Right lobe of liver (tissue), 6 donors: Measurements from ENCODE around the gene WAS. TPM values are rescaled to one million over a fixed set of nuclear protein-coding genes. Genes with fewer than 3 reads are reported as not detected.

Experiments used
- ATAC-seq, 4 donors: fragments of 200-7000 bp; cut with Tn5 transposase; one replicate each; pipeline ENCODE4 v1.9.1; 2020; ENCODE audit warnings: mild to moderate bottlenecking in 4 of 4, moderate library complexity in 4 of 4
- DNase-seq, 3 donors: peaks; one replicate each; pipeline ENCODE4 v3.0.0-alpha.2; 2020
- H3K27ac ChIP-seq, 3 donors: fragments of 200-600 bp; one replicate each; pipeline ENCODE4 v1.8.0; 2022
- H3K27me3 ChIP-seq, 2 donors: fragments of 200-600 bp; one replicate each; pipeline ENCODE4 v1.8.0; 2022
- H3K36me3 ChIP-seq, 4 donors: fragments of 200-600 bp; sonication (generic) in 1 of 4; one replicate each; pipeline versions ENCODE4 v1.5.1 to v1.8.0; 2017 to 2022; ENCODE audit warnings: control low read depth in 1 of 4
- H3K4me1 ChIP-seq, 4 donors: fragments of 200-600 bp; sonication (generic) in 1 of 4; one replicate each; pipeline versions ENCODE4 v1.5.1 to v1.8.0; 2017 to 2022; ENCODE audit warnings: control low read depth in 1 of 4
- H3K4me3 ChIP-seq, 3 donors: fragments of 200-600 bp; one replicate each; pipeline ENCODE4 v1.8.0; 2022
- H3K9me3 ChIP-seq, 4 donors: fragments of 200-600 bp; sonication (generic) in 1 of 4; one replicate each; pipeline versions ENCODE4 v1.5.1 to v1.8.0; 2017 to 2022; ENCODE audit warnings: control low read depth in 1 of 4
- POLR2A ChIP-seq: fragments of 450-650 bp; IDR thresholded peaks from one replicate; pipeline ENCODE4 v1.6.1; 2017; ENCODE audit warnings: antibody characterized with exemption, mild to moderate bottlenecking
- WGBS: methylation state at CpG from one replicate; pipeline ENCODE4 v1.1.6; 2018; ENCODE audit warnings: low coverage, low lambda C conversion rate; ENCODE audit not compliant: insufficient coverage; ENCODE audit errors: missing lambda C conversion rate; 5-methylcytosine and 5-hydroxymethylcytosine counted together
- intact Hi-C, 2 donors: fragments of 100-400 bp; cut with DNase I; formaldehyde crosslinking; loops; one replicate each; pipeline versions ENCODE4 v1.11.2 to v1.14.1; 2022
- total RNA-seq, 6 experiments: library from RNA; depleted of rRNA in 2 of 6; stranded (reverse); fragments of >200 nt in 2 of 6; fragmentation: NEBNext Ultra II Directional in 3 of 6; extraction: Animal tissue kit (Norgen Biotek cat#: 25700) in 3 of 6; gene quantifications; one replicate each; pipeline versions ENCODE4 v1.1.0 to v1.2.4, GENCODE V29; 2016 to 2023
- TF ChIP-seq, protein P1 (sequence below), 4 donors: fragments of 200-600 bp in 3 of 4; fragments of 450-650 bp in 1 of 4; IDR thresholded peaks; one replicate each; pipeline versions ENCODE4 v1.5.1 to v1.8.0; 2016 to 2022; ENCODE audit warnings: antibody characterized with exemption in 4 of 4, mild to moderate bottlenecking in 2 of 4
- donor health status: DM: no; HTN: yes; CAD: no.
- donor health status: DM: no; HTN: no; CAD: no.
- donor health status: DM: no; HTN: no; CAD: no.
- donor health status: DM: no; HTN: yes; CAD: no.
- donor health status: DM: no; HTN: yes; CAD: no.

WAS gene
- total RNA-seq, 6 experiments from 2014 or later: 2.4 to 7.2 (median 4.8) TPM

DNA sequence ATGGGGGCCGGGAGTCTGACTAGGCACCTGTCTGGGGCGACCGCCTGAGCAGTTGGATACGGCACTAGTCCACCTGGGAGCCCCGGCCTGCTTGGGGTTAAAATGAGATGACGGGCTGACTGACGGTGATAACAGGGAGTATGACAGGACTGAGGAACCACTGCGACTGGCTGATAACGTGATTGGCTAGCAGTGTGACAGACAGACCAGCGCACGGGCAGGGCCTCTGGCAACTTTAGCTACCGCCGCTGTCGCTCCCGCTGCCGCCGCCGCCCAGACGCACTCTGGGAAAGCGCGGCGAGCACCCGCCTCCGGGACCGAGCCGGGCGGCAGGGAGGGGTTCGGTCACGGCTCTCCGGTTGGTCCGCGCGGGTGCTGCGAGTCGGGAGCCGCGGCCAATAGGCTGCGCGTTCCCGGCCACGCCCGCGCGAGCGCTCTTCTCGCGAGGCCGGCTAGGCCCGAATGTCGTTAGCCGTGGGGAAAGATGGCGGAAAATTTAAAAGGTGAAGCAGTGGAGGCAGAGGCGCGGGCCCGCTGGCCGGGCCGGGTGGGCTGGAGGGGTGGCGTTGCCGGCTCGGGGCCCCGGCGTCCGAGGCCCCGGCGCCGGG, 12.8 kb downstream of the WAS start, which contains the start of gene SUV39H1:
Gene SUV39H1 (plus strand): TSS at position 434 of the 608 bp plus-strand sequence. CDS start 51 bp downstream, at position 485.
- Histone ChIP-seq H3K36me3 (no peaks in the 10 kb centered on the region), H3K4me3 (peak within 1 kb of the TSS; percentile 42 to 61 (median 52)), H3K9me3 (no peaks in the 10 kb centered on the region), H3K27me3 (no peaks in the 10 kb centered on the region), H3K27ac (peak within 1 kb of the TSS; percentile 74 to 85 (median 79)), H3K4me1 (no peaks in the 10 kb centered on the region)
- intact Hi-C loops: no loop called here
- ATAC-seq: peak; percentile 96 to 97 (median 97)
- peak; percentile 91 to 94 (median 91) for DNase-seq
- WGBS: 60% methylated on average over 1 of the region's 66 CpGs
- TF ChIP-seq POLR2A: peak; percentile 90
- TF ChIP-seq, protein P1, sequence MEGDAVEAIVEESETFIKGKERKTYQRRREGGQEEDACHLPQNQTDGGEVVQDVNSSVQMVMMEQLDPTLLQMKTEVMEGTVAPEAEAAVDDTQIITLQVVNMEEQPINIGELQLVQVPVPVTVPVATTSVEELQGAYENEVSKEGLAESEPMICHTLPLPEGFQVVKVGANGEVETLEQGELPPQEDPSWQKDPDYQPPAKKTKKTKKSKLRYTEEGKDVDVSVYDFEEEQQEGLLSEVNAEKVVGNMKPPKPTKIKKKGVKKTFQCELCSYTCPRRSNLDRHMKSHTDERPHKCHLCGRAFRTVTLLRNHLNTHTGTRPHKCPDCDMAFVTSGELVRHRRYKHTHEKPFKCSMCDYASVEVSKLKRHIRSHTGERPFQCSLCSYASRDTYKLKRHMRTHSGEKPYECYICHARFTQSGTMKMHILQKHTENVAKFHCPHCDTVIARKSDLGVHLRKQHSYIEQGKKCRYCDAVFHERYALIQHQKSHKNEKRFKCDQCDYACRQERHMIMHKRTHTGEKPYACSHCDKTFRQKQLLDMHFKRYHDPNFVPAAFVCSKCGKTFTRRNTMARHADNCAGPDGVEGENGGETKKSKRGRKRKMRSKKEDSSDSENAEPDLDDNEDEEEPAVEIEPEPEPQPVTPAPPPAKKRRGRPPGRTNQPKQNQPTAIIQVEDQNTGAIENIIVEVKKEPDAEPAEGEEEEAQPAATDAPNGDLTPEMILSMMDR (IDR thresholded peaks at IDR 0.05): no peak

DNA sequence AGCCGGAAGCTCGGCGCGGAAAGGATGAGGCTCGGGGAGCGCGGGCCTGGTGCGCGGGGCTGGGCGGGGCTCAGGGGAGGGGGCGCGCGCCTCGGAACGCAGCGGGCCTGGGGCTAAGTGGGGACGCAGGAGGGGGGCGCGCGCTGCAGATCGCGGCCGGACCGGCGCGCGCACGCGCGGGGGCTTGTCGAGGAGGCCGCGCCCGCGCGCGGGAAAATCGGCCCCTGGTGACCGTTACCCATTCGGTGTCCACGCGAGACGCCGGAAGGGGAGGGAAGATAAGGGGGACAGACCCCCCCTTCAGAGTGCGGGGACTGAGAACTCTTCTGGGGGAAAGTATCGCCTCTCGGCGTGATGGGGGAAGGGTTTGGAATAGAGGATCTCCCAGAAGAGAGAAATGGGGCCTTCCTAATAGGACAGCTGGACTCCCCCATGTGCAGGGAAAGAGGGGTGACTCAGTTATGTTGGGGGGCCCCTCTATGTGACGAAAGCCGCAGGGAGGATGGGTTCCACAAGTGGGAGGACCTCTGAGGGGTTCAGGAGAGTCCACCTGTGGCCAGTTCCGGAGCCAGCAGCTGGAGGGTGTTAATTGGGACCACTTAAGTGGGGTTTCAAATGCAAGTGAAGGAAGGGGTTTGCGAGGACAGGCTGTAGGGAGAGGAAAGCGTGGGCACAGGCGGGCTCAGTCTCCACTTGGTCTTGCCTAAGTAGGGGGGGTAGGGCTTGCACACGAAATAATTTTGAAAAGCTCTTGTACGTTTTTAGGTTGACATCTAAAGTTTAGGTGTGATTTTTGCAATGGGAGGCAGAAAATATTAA, 13.5 kb downstream of the WAS start:
- intact Hi-C loops: no loop called here
- no peak for TF ChIP-seq POLR2A
- TF ChIP-seq, protein P1 (IDR thresholded peaks at IDR 0.05): no peak
- Histone ChIP-seq H3K36me3 (no peaks in the 10 kb centered on the region), H3K27me3 (no peaks in the 10 kb centered on the region), H3K4me1 (no peaks in the 10 kb centered on the region), H3K9me3 (no peaks in the 10 kb centered on the region), H3K4me3 (peak overlapping the region; percentile 42 to 61 (median 52)), H3K27ac (peak overlapping the region in 2 of 3 donors; percentile 79 to 85)
- no peak for ATAC-seq
- DNase-seq: peak in 1 of 3 donors; percentile 38
- WGBS: 21% methylated on average over 15 of the region's 56 CpGs

DNA sequence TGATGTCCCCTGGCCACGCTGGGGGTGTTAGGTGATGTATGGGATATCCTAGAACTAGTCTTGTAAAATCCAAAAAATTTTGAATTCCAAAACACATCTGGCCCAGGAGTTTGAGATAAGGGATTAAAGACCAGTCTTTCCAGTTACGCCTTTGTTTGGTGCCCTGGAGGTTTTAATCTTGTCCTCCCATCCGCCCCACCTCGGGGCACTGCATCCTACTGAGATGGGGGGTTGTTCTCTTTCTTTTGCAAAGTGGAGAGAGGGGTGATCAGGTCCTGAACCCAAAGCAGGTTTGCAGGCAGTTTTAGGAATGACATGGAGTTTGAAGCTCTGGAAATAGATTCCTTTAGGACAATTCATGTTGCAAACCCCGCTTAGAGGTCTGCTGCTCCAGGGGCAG, 14.7 kb downstream of the WAS start:
- WGBS: 64% methylated on average over 4 of the region's 5 CpGs
- no peaks in the 10 kb centered on the region for H3K27me3 ChIP-seq
- H3K36me3 ChIP-seq: no peaks in the 10 kb centered on the region
- no peaks in the 10 kb centered on the region for H3K4me1 ChIP-seq
- DNase-seq: no peak
- TF ChIP-seq, protein P1 (IDR thresholded peaks at IDR 0.05): no peak
- no peak for TF ChIP-seq POLR2A
- ATAC-seq: no peak
- intact Hi-C loops: no loop called here
- no peak overlapping the region for H3K4me3 ChIP-seq
- H3K9me3 ChIP-seq: no peaks in the 10 kb centered on the region
- no peak overlapping the region for H3K27ac ChIP-seq

DNA sequence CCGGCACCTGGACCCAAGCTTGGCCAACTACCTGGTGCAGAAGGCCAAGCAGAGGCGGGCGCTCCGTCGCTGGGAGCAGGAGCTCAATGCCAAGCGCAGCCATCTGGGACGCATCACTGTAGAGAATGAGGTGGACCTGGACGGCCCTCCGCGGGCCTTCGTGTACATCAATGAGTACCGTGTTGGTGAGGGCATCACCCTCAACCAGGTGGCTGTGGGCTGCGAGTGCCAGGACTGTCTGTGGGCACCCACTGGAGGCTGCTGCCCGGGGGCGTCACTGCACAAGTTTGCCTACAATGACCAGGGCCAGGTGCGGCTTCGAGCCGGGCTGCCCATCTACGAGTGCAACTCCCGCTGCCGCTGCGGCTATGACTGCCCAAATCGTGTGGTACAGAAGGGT, 16.6 kb downstream of the WAS start:
- H3K9me3 ChIP-seq: no peaks in the 10 kb centered on the region
- H3K36me3 ChIP-seq: no peaks in the 10 kb centered on the region
- no peak for DNase-seq
- no peak for ATAC-seq
- intact Hi-C loops: no loop called here
- H3K4me3 ChIP-seq: no peak overlapping the region
- no peak overlapping the region for H3K27ac ChIP-seq
- no peak for TF ChIP-seq POLR2A
- TF ChIP-seq, protein P1 (IDR thresholded peaks at IDR 0.05): no peak
- no peaks in the 10 kb centered on the region for H3K27me3 ChIP-seq
- no CpG with 5 or more reads among the region's 23 CpGs for WGBS
- peaks cover 0 to 5% (median 0%) of the 10 kb centered on the region in 4 donors for H3K4me1 ChIP-seq
